ENCODE results near the gene A3GALT2. TPM values are rescaled to one million over a fixed set of nuclear protein-coding genes. Genes with fewer than 3 reads are reported as not detected.

The A3GALT2 gene
- total and polyA plus RNA-seq, 7 experiments from 2014 or later = not detected

GRCh38 chr1:33305816-33306652, 14.9 kb downstream of the A3GALT2 start:
- Mint-ChIP-seq H3K9me3 (peaks cover 0 to 9% (median 0%) of the 10 kb centered on the region in 11 donors), H3K27me3 (peaks cover 9 to 22% (median 13%) of the 10 kb centered on the region in 5 donors), H3K4me3 (peak overlapping the region in 3 of 10 donors; percentile 17 to 39 (median 19)), H3K36me3 (peaks cover 0 to 30% (median 8%) of the 10 kb centered on the region in 5 donors), H3K27ac (no peak overlapping the region), H3K4me1 (peaks cover 13 to 31% (median 25%) of the 10 kb centered on the region in 7 donors)
- Histone ChIP-seq H3K36me3 (ENCODE audit: control insufficient read depth in 2 of 3, insufficient read depth in 3 of 3, low read length in 3 of 3) (no peaks in the 10 kb centered on the region), H3K4me1 (ENCODE audit: control insufficient read depth in 2 of 2, insufficient read depth in 2 of 2, low read length in 2 of 2) (peaks cover 8 to 10% of the 10 kb centered on the region in 2 donors), H3K27me3 (ENCODE audit: control insufficient read depth in 2 of 2, insufficient read depth in 2 of 2, low read length in 2 of 2) (no peaks in the 10 kb centered on the region), H3K4me3 (ENCODE audit: low read length) (no peak overlapping the region), H3K9me3 (ENCODE audit: control insufficient read depth in 2 of 3, low read length in 3 of 3) (no peaks in the 10 kb centered on the region), H3K27ac (ENCODE audit: low read depth, low read length) (no peak overlapping the region)
- CTCF ChIA-PET = interaction anchor here (3.4 kb wide), 1 partner anchor 10 kb away, joined by 13 read pairs; no protein-coding TSS in a partner anchor
- intact Hi-C loops (cut with micrococcal nuclease) = no loop called here
- no peak for DNase-seq
- no peak for ATAC-seq
- POLR2A ChIA-PET = interaction anchor here (1.1 kb wide), 1 partner anchor 11 kb away, joined by 3 read pairs; no protein-coding TSS in a partner anchor

GRCh38 chr1:33305016-33305415, 15.9 kb downstream of the A3GALT2 start:
- no peaks in the 10 kb centered on the region for H3K9me3 ChIP-seq (ENCODE audit: control insufficient read depth in 2 of 3, low read length in 3 of 3)
- DNase-seq (no peak), ATAC-seq (no peak)
- intact Hi-C loops (cut with micrococcal nuclease) = no loop called here
- ChIA-PET CTCF (interaction anchor here (3.4 kb wide), 1 partner anchor 9 kb away, joined by 13 read pairs; no protein-coding TSS in a partner anchor), POLR2A (interaction anchor here (1.1 kb wide), 1 partner anchor 10 kb away, joined by 3 read pairs; no protein-coding TSS in a partner anchor)
- no peak overlapping the region for H3K27ac Mint-ChIP-seq
- H3K9me3 Mint-ChIP-seq = peaks cover 0 to 9% (median 0%) of the 10 kb centered on the region in 11 donors
- H3K4me1 ChIP-seq (ENCODE audit: control insufficient read depth in 2 of 2, insufficient read depth in 2 of 2, low read length in 2 of 2) = peaks cover 8 to 10% of the 10 kb centered on the region in 2 donors
- no peak overlapping the region for H3K27ac ChIP-seq (ENCODE audit: low read depth, low read length)
- H3K4me3 ChIP-seq (ENCODE audit: low read length) = no peak overlapping the region
- H3K4me3 Mint-ChIP-seq = no peak overlapping the region
- no peaks in the 10 kb centered on the region for H3K27me3 ChIP-seq (ENCODE audit: control insufficient read depth in 2 of 2, insufficient read depth in 2 of 2, low read length in 2 of 2)
- H3K36me3 ChIP-seq (ENCODE audit: control insufficient read depth in 2 of 3, insufficient read depth in 3 of 3, low read length in 3 of 3) = peaks cover 0 to 4% (median 0%) of the 10 kb centered on the region in 3 experiments
- peaks cover 9 to 22% (median 13%) of the 10 kb centered on the region in 5 donors for H3K27me3 Mint-ChIP-seq
- peaks cover 0 to 30% (median 13%) of the 10 kb centered on the region in 5 donors for H3K36me3 Mint-ChIP-seq
- peaks cover 13 to 31% (median 25%) of the 10 kb centered on the region in 7 donors for H3K4me1 Mint-ChIP-seq

GRCh38 chr1:33302325-33302724, 18.6 kb downstream of the A3GALT2 start:
- ChIA-PET POLR2A (no interaction called here), CTCF (interaction anchor here (0.7 kb wide), 1 partner anchor 65 kb away, joined by 5 read pairs; no protein-coding TSS in a partner anchor)
- H3K27me3 Mint-ChIP-seq = peaks cover 6 to 17% (median 9%) of the 10 kb centered on the region in 5 donors
- H3K9me3 Mint-ChIP-seq = peaks cover 0 to 9% (median 0%) of the 10 kb centered on the region in 11 donors
- peaks cover 13 to 40% (median 29%) of the 10 kb centered on the region in 7 donors for H3K4me1 Mint-ChIP-seq
- peak overlapping the region in 8 of 9 donors; percentile 31 to 89 (median 72) for H3K27ac Mint-ChIP-seq
- Histone ChIP-seq H3K4me1 (ENCODE audit: control insufficient read depth in 2 of 2, insufficient read depth in 2 of 2, low read length in 2 of 2) (peaks cover 8 to 10% of the 10 kb centered on the region in 2 donors), H3K27me3 (ENCODE audit: control insufficient read depth in 2 of 2, insufficient read depth in 2 of 2, low read length in 2 of 2) (no peaks in the 10 kb centered on the region), H3K36me3 (ENCODE audit: control insufficient read depth in 2 of 3, insufficient read depth in 3 of 3, low read length in 3 of 3) (peaks cover 0 to 21% (median 0%) of the 10 kb centered on the region in 3 experiments), H3K27ac (ENCODE audit: low read depth, low read length) (no peak overlapping the region), H3K4me3 (ENCODE audit: low read length) (no peak overlapping the region), H3K9me3 (ENCODE audit: control insufficient read depth in 2 of 3, low read length in 3 of 3) (no peaks in the 10 kb centered on the region)
- DNase-seq (peak in 3 of 9 donors; percentile 6 to 19 (median 18)), ATAC-seq (peak; percentile 36)
- intact Hi-C loops (cut with micrococcal nuclease) = loop anchor here in 1 of 2 donors (2.0 kb wide), 1 partner anchor 14 kb away; no protein-coding TSS in a partner anchor
- H3K36me3 Mint-ChIP-seq = peaks cover 0 to 32% (median 19%) of the 10 kb centered on the region in 5 donors
- H3K4me3 Mint-ChIP-seq = peak overlapping the region in 7 of 10 donors; percentile 6 to 71 (median 27)

- Mint-ChIP-seq H3K4me3 (peak overlapping the region in 1 of 10 donors; percentile 3), H3K36me3 (peaks cover 0 to 35% (median 27%) of the 10 kb centered on the region in 5 donors), H3K9me3 (peaks cover 0 to 9% (median 0%) of the 10 kb centered on the region in 11 donors), H3K27me3 (peaks cover 6 to 17% (median 9%) of the 10 kb centered on the region in 5 donors), H3K27ac (peak overlapping the region in 6 of 9 donors; percentile 14 to 86 (median 58)), H3K4me1 (peaks cover 13 to 40% (median 29%) of the 10 kb centered on the region in 7 donors)
- CTCF ChIA-PET = interaction anchor here (0.7 kb wide), 1 partner anchor 64 kb away, joined by 5 read pairs; no protein-coding TSS in a partner anchor
- ATAC-seq (no peak), DNase-seq (no peak)
- intact Hi-C loops (cut with micrococcal nuclease) = no loop called here
- Histone ChIP-seq H3K9me3 (ENCODE audit: control insufficient read depth in 2 of 3, low read length in 3 of 3) (no peaks in the 10 kb centered on the region), H3K4me3 (ENCODE audit: low read length) (no peak overlapping the region), H3K4me1 (ENCODE audit: control insufficient read depth in 2 of 2, insufficient read depth in 2 of 2, low read length in 2 of 2) (peaks cover 8 to 10% of the 10 kb centered on the region in 2 donors), H3K27me3 (ENCODE audit: control insufficient read depth in 2 of 2, insufficient read depth in 2 of 2, low read length in 2 of 2) (no peaks in the 10 kb centered on the region), H3K36me3 (ENCODE audit: control insufficient read depth in 2 of 3, insufficient read depth in 3 of 3, low read length in 3 of 3) (peaks cover 0 to 27% (median 0%) of the 10 kb centered on the region in 3 experiments), H3K27ac (ENCODE audit: low read depth, low read length) (no peak overlapping the region)
- POLR2A ChIA-PET = no interaction called here
These were observed 19.5 kb downstream of the A3GALT2 start for GRCh38 chr1:33301273-33301984.

GRCh38 chr1:33300673-33301072, 20.2 kb downstream of the A3GALT2 start:
- no peak overlapping the region for H3K4me3 Mint-ChIP-seq
- ChIA-PET POLR2A (no interaction called here), CTCF (no interaction called here)
- H3K27me3 Mint-ChIP-seq = peaks cover 0 to 9% (median 2%) of the 10 kb centered on the region in 5 donors
- intact Hi-C loops (cut with micrococcal nuclease) = no loop called here
- no peak overlapping the region for H3K27ac ChIP-seq (ENCODE audit: low read depth, low read length)
- no peak overlapping the region for H3K4me3 ChIP-seq (ENCODE audit: low read length)
- peaks cover 0 to 9% (median 0%) of the 10 kb centered on the region in 11 donors for H3K9me3 Mint-ChIP-seq
- no peaks in the 10 kb centered on the region for H3K27me3 ChIP-seq (ENCODE audit: control insufficient read depth in 2 of 2, insufficient read depth in 2 of 2, low read length in 2 of 2)
- no peaks in the 10 kb centered on the region for H3K9me3 ChIP-seq (ENCODE audit: control insufficient read depth in 2 of 3, low read length in 3 of 3)
- H3K4me1 ChIP-seq (ENCODE audit: control insufficient read depth in 2 of 2, insufficient read depth in 2 of 2, low read length in 2 of 2) = peaks cover 8 to 10% of the 10 kb centered on the region in 2 donors
- peaks cover 0 to 35% (median 0%) of the 10 kb centered on the region in 3 experiments for H3K36me3 ChIP-seq (ENCODE audit: control insufficient read depth in 2 of 3, insufficient read depth in 3 of 3, low read length in 3 of 3)
- ATAC-seq (no peak), DNase-seq (no peak)
- H3K36me3 Mint-ChIP-seq = peaks cover 0 to 40% (median 29%) of the 10 kb centered on the region in 5 donors
- peaks cover 13 to 40% (median 21%) of the 10 kb centered on the region in 7 donors for H3K4me1 Mint-ChIP-seq
- no peak overlapping the region for H3K27ac Mint-ChIP-seq
